Choroid plexus epithelial cell (primary cell): ENCODE results near the gene ARHGEF3.
"Not testable (repeated sequence)": the region's sequence is repeated elsewhere in the genome, so short reads cannot be mapped to it uniquely, and the experiment has no call there.

Experiments
- DNase-seq: peaks from one replicate; pipeline ENCODE4 v3.0.0-alpha.2; 2010; ENCODE audit warnings: low read depth
- H3K4me3 ChIP-seq: 2 replicates; pipeline ENCODE4 v1.5.1; 2011; ENCODE audit warnings: low read depth, mild to moderate bottlenecking, control low read depth, low read length, moderate library complexity
- CTCF ChIP-seq: conservative IDR thresholded peaks from 2 replicates; pipeline ENCODE4 v1.5.1; 2011; ENCODE audit warnings: low read depth, mild to moderate bottlenecking, control low read depth, inconsistent platforms, low read length, moderate library complexity

The ARHGEF3 gene

DNA sequence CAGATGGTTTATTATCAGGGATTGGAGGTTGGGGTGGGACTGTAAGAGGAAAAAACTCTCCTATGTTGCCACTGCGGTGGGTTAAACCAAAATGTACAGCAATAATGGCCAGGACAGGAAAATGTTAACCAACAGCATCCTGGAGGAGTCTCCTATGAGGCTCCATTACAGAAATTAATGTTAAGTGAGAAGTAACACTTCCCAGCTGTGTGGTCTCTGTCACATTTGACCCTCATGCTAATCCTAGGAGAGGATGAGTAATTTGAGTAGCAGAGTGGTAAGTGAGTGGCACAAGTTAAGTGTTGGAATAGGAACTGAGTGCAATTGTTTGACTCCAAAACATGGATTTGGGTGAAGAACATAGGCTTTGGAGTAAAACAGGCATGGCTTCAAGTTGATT lies 39.0 kb downstream of the ARHGEF3 start:
- no peak for DNase-seq
- TF ChIP-seq CTCF = no peak
- H3K4me3 ChIP-seq = no peak overlapping the region

- H3K4me3 ChIP-seq = no peak overlapping the region
- DNase-seq = no peak
- TF ChIP-seq CTCF = no peak
Observed at GRCh38 chr3:56761887-56762651, 39.7 kb downstream of the ARHGEF3 start.

GRCh38 chr3:56761023-56761422 lies 40.7 kb downstream of the ARHGEF3 start:
- TF ChIP-seq CTCF = no peak
- H3K4me3 ChIP-seq = no peak overlapping the region
- no peak for DNase-seq

- no peak for TF ChIP-seq CTCF
- DNase-seq = no peak
- no peak overlapping the region for H3K4me3 ChIP-seq
Observed at GRCh38 chr3:56759532-56759931, 42.2 kb downstream of the ARHGEF3 start.

DNA sequence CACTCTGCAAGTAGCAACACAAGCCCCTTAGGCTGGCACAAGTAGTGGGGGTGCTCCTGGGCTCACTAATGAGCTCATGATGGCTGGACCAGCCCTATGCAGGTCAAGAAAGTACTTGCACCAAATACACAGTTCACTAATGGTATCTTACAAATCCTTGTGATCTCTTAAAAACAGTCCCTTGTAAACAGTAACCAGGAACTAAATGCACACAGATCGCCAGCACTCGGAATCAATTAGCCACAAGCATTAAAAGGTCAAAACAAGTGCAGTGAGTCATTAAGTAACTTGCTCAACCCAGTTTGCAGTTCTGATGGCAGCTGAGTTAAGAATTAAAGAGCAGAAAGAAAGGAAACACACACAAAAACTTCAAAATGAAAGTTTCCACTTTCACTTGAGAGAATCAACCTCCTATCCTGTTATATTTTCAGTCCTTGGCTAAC lies 43.2 kb downstream of the ARHGEF3 start:
- DNase-seq = peak; percentile 94
- H3K4me3 ChIP-seq = peak overlapping the region; percentile 23
- no peak for TF ChIP-seq CTCF

DNA sequence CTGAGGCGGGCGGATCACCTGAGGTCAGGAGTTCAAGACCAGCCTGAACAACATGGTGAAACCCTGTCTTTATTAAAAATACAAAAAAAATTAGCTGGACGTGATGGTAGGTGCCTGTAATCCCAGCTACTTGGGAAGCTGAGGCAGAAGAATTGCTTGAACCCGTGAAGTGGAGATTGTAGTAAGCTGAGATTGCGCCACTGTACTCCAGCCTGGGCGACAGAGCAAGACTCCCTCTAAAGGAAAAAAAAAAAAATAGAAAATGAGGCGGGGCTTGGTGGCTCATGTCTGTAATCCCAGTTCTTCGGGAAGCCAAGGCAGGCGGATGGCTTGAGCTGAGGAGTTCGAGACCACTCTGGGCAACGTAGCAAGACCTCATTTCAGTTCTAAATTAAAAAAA lies 43.7 kb downstream of the ARHGEF3 start:
- not testable (repeated sequence) for DNase-seq, H3K4me3 ChIP-seq

DNA sequence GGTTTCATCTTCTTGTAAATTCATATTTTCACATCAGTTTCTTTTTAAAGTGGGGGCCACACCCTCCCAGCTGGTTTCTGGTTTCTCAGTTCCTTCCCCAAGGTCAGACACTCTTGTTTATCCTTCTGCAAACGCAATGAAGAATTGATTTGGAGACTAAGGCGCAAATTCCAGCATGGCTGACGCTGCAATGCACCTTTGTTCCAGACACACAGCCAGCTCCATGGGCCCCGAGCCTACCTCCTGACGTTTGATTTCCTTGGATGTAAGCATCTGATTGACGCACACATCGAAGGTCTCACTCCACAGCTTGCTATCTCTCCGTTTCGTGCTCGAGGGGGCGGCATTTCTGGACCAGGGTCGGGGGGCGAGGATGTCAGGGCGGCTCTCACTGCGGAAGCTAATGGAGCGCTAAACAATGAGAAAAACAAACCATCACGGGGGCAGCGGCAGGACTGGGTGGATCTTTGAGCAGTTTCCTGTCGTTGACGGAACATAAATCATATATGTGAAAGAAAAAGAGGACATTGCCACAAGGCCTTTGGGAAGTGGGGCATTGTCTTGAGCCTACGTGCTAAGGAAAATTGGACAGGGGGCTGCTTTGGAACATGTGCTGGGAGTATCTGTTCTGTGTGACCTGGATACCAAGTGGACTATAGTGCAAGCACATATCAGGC lies 46.9 kb downstream of the ARHGEF3 start:
- TF ChIP-seq CTCF = no peak
- no peak for DNase-seq
- no peak overlapping the region for H3K4me3 ChIP-seq
